H1 (cell line): ENCODE measurements around the gene SNF8. TPM values are rescaled to one million over a fixed set of nuclear protein-coding genes. Genes with fewer than 3 reads are reported as not detected.

Source experiments
- CTCF ChIA-PET: fragments of 300-600 bp; sonication (Branson Sonifier 250); formaldehyde crosslinking; loops from one replicate; lab custom pipeline; 2021; ENCODE audit not compliant: partially characterized antibody; lab: Charles Lee
- POLR2A ChIA-PET: fragments of 300-600 bp; sonication (Branson Sonifier 250); formaldehyde crosslinking; loops from one replicate; lab custom pipeline; 2021; ENCODE audit warnings: inconsistent platforms; ENCODE audit not compliant: partially characterized antibody; lab: Charles Lee
- DNase-seq, 2 experiments: peaks; one replicate each; pipeline versions ENCODE4 v3.0.0 to v3.0.0-alpha.2; 2010 to 2022; ENCODE audit warnings: low spot score in 2 of 2, low read depth in 1 of 2, mixed read lengths in 1 of 2
- FAIRE-seq: peaks from 2 replicates; lab custom pipeline; 2011; peaks lifted over from hg19 to GRCh38; lab: Jason Lieb, UNC
- H2AFZ ChIP-seq: 2 replicates; pipeline ENCODE4 v1.8.1; 2012; ENCODE audit warnings: low read length, inconsistent platforms
- H2AK5ac ChIP-seq: 2 replicates; pipeline ENCODE4 v1.6.1; 2013; ENCODE audit warnings: low read depth, low read length
- H2BK120ac ChIP-seq: replicated peaks from 2 replicates; pipeline ENCODE3; 2013; ENCODE audit warnings: low read depth, low read length, inconsistent platforms
- H2BK12ac ChIP-seq: 2 replicates; pipeline ENCODE4 v1.6.1; 2013; ENCODE audit warnings: low read depth, low read length
- H2BK15ac ChIP-seq: 2 replicates; pipeline ENCODE4 v1.6.1; 2013; ENCODE audit warnings: low read length
- H2BK20ac ChIP-seq: 2 replicates; pipeline ENCODE4 v1.6.1; 2013; ENCODE audit warnings: low read length
- H2BK5ac ChIP-seq: 2 replicates; pipeline ENCODE4 v1.6.1; 2013; ENCODE audit warnings: low read depth, low read length
- H3K14ac ChIP-seq: 2 replicates; pipeline ENCODE4 v1.6.1; 2013; ENCODE audit warnings: inconsistent platforms; ENCODE audit not compliant: insufficient read length
- H3K18ac ChIP-seq: 2 replicates; pipeline ENCODE4 v1.6.1; 2013; ENCODE audit warnings: low read length; ENCODE audit errors: extremely low read depth
- H3K23ac ChIP-seq: 2 replicates; pipeline ENCODE4 v1.6.1; 2013; ENCODE audit warnings: inconsistent platforms; ENCODE audit not compliant: insufficient read length
- H3K23me2 ChIP-seq: 2 replicates; pipeline ENCODE4 v1.6.1; 2013; ENCODE audit warnings: low read depth, low read length
- H3K27ac ChIP-seq: 2 replicates; pipeline ENCODE4 v1.6.1; 2011; ENCODE audit warnings: low read depth, low read length, inconsistent platforms
- H3K27me3 ChIP-seq, 4 experiments: replicated peaks in 1 of 4; 1 replicate in 1 of 4; 2 replicates in 3 of 4; pipeline versions ENCODE4 v1.6.1 to v1.8.1; 2011 to 2013; ENCODE audit warnings: low read length in 3 of 4, mild to moderate bottlenecking in 3 of 4, inconsistent platforms in 2 of 4, mixed read lengths in 2 of 4, moderate library complexity in 1 of 4; ENCODE audit not compliant: control insufficient read depth in 3 of 4, insufficient read depth in 3 of 4; ENCODE audit errors: extremely low read depth in 1 of 4
- H3K36me3 ChIP-seq, 4 experiments: 2 replicates each; pipeline versions ENCODE4 v1.6.1 to v1.8.1; 2011 to 2013; ENCODE audit warnings: mild to moderate bottlenecking in 4 of 4, low read length in 3 of 4, moderate library complexity in 2 of 4, control low read depth in 1 of 4, inconsistent platforms in 1 of 4; ENCODE audit not compliant: insufficient read depth in 4 of 4, control insufficient read depth in 2 of 4
- H3K4ac ChIP-seq: replicated peaks from 2 replicates; pipeline ENCODE3; 2013; ENCODE audit warnings: low read length, low read depth, mixed read lengths, inconsistent platforms; ENCODE audit not compliant: insufficient read length
- H3K4me1 ChIP-seq, 4 experiments: replicated peaks in 1 of 4; 1 replicate in 1 of 4; 2 replicates in 3 of 4; pipeline versions ENCODE4 v1.6.1 to v1.8.1; 2011 to 2013; ENCODE audit warnings: low read length in 3 of 4, inconsistent platforms in 2 of 4, mixed read lengths in 1 of 4; ENCODE audit not compliant: insufficient read depth in 4 of 4, control insufficient read depth in 3 of 4
- H3K4me2 ChIP-seq, 2 experiments: 2 replicates each; pipeline versions ENCODE4 v1.6.1 to v1.8.1; 2011 to 2013; ENCODE audit warnings: low read depth in 2 of 2, low read length in 2 of 2, control low read depth in 1 of 2, inconsistent platforms in 1 of 2, mild to moderate bottlenecking in 1 of 2; ENCODE audit not compliant: insufficient read depth in 1 of 2
- H3K4me3 ChIP-seq, 4 experiments: fragments of 200-600, 300-600 bp in 1 of 4; sonication (generic), shearing (Covaris generic), sonication (Bioruptor Twin) in 1 of 4; 2 replicates each; pipeline versions ENCODE4 v1.5.1 to v1.8.1; 2011 to 2016; ENCODE audit warnings: low read length in 4 of 4, low read depth in 3 of 4, control low read depth in 2 of 4, inconsistent platforms in 2 of 4, mild to moderate bottlenecking in 2 of 4, mixed read lengths in 1 of 4, moderate library complexity in 1 of 4; ENCODE audit not compliant: insufficient read depth in 2 of 4; ENCODE audit errors: extremely low read depth in 1 of 4
- H3K56ac ChIP-seq: replicated peaks from 2 replicates; pipeline ENCODE3; 2013; ENCODE audit warnings: low read depth, mild to moderate bottlenecking, mixed read lengths, low read length, inconsistent platforms; ENCODE audit not compliant: insufficient read length
- H3K79me1 ChIP-seq: 2 replicates; pipeline ENCODE4 v1.6.1; 2013; ENCODE audit warnings: low read depth, low read length, control low read depth
- H3K79me2 ChIP-seq, 2 experiments: 2 replicates each; pipeline versions ENCODE4 v1.6.1 to v1.8.1; 2012 to 2013; ENCODE audit warnings: low read length in 2 of 2, mild to moderate bottlenecking in 2 of 2, inconsistent platforms in 1 of 2; ENCODE audit not compliant: insufficient read depth in 2 of 2, control insufficient read depth in 1 of 2
- H3K9ac ChIP-seq, 4 experiments: replicated peaks in 1 of 4; 1 replicate in 1 of 4; 2 replicates in 3 of 4; pipeline versions ENCODE4 v1.6.1 to v1.8.1; 2011 to 2013; ENCODE audit warnings: low read depth in 3 of 4, low read length in 3 of 4, control low read depth in 2 of 4, mild to moderate bottlenecking in 2 of 4, moderate library complexity in 2 of 4, inconsistent platforms in 1 of 4; ENCODE audit errors: extremely low read depth in 1 of 4
- H3K9me3 ChIP-seq, 2 experiments: 2 replicates each; pipeline versions ENCODE4 v1.6.1 to v1.8.1; 2012 to 2013; ENCODE audit warnings: mild to moderate bottlenecking in 2 of 2, moderate library complexity in 2 of 2, control low read depth in 1 of 2, inconsistent platforms in 1 of 2, low read depth in 1 of 2, low read length in 1 of 2, mixed read lengths in 1 of 2; ENCODE audit not compliant: insufficient read depth in 2 of 2
- H4K20me1 ChIP-seq, 2 experiments: replicated peaks in 1 of 2; 2 replicates each; pipeline versions ENCODE3 to v1.8.1; 2011 to 2013; ENCODE audit warnings: inconsistent platforms in 2 of 2, low read length in 2 of 2, mild to moderate bottlenecking in 1 of 2; ENCODE audit not compliant: insufficient read depth in 2 of 2, control insufficient read depth in 1 of 2
- H4K5ac ChIP-seq: 2 replicates; pipeline ENCODE4 v1.6.1; 2013; ENCODE audit warnings: low read length, low read depth, mixed read lengths, inconsistent platforms; ENCODE audit not compliant: insufficient read length
- H4K8ac ChIP-seq: 2 replicates; pipeline ENCODE4 v1.8.0; 2013; ENCODE audit warnings: mild to moderate bottlenecking, moderate library complexity, low read length, inconsistent platforms; ENCODE audit not compliant: insufficient read depth; ENCODE audit errors: extremely low read depth
- H4K91ac ChIP-seq: replicated peaks from 2 replicates; pipeline ENCODE3; 2013; ENCODE audit warnings: low read length, mixed read lengths, inconsistent platforms; ENCODE audit not compliant: insufficient read length
- POLR2A ChIP-seq, 2 experiments: IDR thresholded peaks; 1 replicate in 1 of 2; 2 replicates in 1 of 2; pipeline ENCODE4 v1.6.1; 2011; ENCODE audit warnings: low read depth in 2 of 2, low read length in 2 of 2, mild to moderate bottlenecking in 2 of 2; ENCODE audit errors: control extremely low read depth in 1 of 2
- SIX5 ChIP-seq: IDR thresholded peaks from 2 replicates; pipeline ENCODE4 v1.6.1; 2011; ENCODE audit warnings: mild to moderate bottlenecking, low read depth, low read length
- WGBS, 2 experiments: shearing (Covaris generic) in 1 of 2; methylation state at CpG; one replicate each; pipeline versions ENCODE4 v1.1.6 to v1.1.7; 2013 to 2015; ENCODE audit warnings: low lambda C conversion rate in 2 of 2, mixed read lengths in 2 of 2, inconsistent platforms in 1 of 2, low coverage in 1 of 2, missing lambda C conversion rate in 1 of 2; ENCODE audit not compliant: insufficient replicate concordance in 2 of 2, insufficient coverage in 1 of 2, insufficient read length in 1 of 2; ENCODE audit errors: extremely low coverage in 1 of 2, missing lambda C conversion rate in 1 of 2; 5-methylcytosine and 5-hydroxymethylcytosine counted together
- polyA plus RNA-seq, 7 experiments: library from polyadenylated mRNA; depleted of rRNA in 3 of 7; stranded (reverse) in 5 of 7; unstranded in 2 of 7; fragments of >200 nt in 5 of 7; fragments of 200-250 nt in 2 of 7; gene quantifications; 1 replicate in 5 of 7; 2 replicates in 1 of 7; 4 replicates in 1 of 7; pipeline versions ENCODE4 v1.2.1 to v1.2.3, GENCODE V29; 2011 to 2013; ENCODE audit warnings: missing spikeins in 2 of 7, mixed read lengths in 2 of 7
- total RNA-seq: library from RNA; stranded (reverse); fragmentation: NEBNext Ultra II Directional; extraction: Animal tissue kit (Norgen Biotek cat#: 25700); gene quantifications from 2 replicates; pipeline ENCODE4 v1.2.1, GENCODE V29; 2021

Gene SNF8
- total and polyA plus RNA-seq, 2 of the 8 experiments (the other 6 are each of a cell fraction or from before 2014, with no cell fraction given) = 132 to 133 TPM

- Histone ChIP-seq H2AFZ (no peak overlapping the region), H3K9ac (no peak overlapping the region), H3K79me1 (no peaks in the 10 kb centered on the region), H3K4me3 (no peak overlapping the region), H3K79me2 (no peaks in the 10 kb centered on the region), H3K36me3 (peaks cover 22 to 89% (median 56%) of the 10 kb centered on the region in 4 experiments), H2BK5ac (no peak overlapping the region), H3K23ac (no peak overlapping the region), H3K56ac (no peak overlapping the region), H2BK120ac (no peak overlapping the region), H3K18ac (no peak overlapping the region), H3K4me2 (no peak overlapping the region), H3K4ac (no peak overlapping the region), H2AK5ac (no peak overlapping the region), H3K4me1 (no peaks in the 10 kb centered on the region), H3K23me2 (no peaks in the 10 kb centered on the region), H4K20me1 (peaks cover 6 to 12% of the 10 kb centered on the region in 2 experiments), H4K91ac (no peak overlapping the region), H3K27me3 (no peaks in the 10 kb centered on the region), H3K9me3 (no peaks in the 10 kb centered on the region), H4K8ac (no peak overlapping the region), H3K14ac (no peak overlapping the region), H2BK20ac (no peak overlapping the region), H4K5ac (no peak overlapping the region), H3K27ac (no peak overlapping the region), H2BK12ac (no peak overlapping the region), H2BK15ac (no peak overlapping the region)
- TF ChIP-seq SIX5 (no peak), POLR2A (IDR thresholded peaks at IDR 0.05; ENCODE audit: control extremely low read depth in 1 of 2, low read depth in 2 of 2, low read length in 2 of 2) (peak in 1 of 2 experiments; percentile 32; a peak in 2 of 3 replicates)
- ChIA-PET POLR2A (interaction anchor here (0.6 to 11.8 kb wide), 18 partner anchors 8 to 1418 kb away, joined by 3 to 143 read pairs (median 4); partner anchors contain the start of genes IGF2BP1 and SNF8), CTCF (interaction anchor here (0.7 to 1.2 kb wide), 2 partner anchors 20 to 108 kb away, joined by 3 to 10 read pairs; partner anchors contain the start of gene UBE2Z)
- WGBS, 2 experiments = 75% methylated on average over 6 of the region's 6 CpGs; no CpG with 5 or more reads in 1 of the 2 experiments
- DNase-seq (no peak), FAIRE-seq (no peak)
Measured at GRCh38 chr17:48927978-48928745, 16.5 kb downstream of the SNF8 start.
